ENCODE measurements around the gene CTIF. TPM values are rescaled to one million over a fixed set of nuclear protein-coding genes. Genes with fewer than 3 reads are reported as not detected.

Gene CTIF
- total RNA-seq, 4 donors from 2014 or later: 14.1 to 78.2 (median 18.4) TPM

DNA sequence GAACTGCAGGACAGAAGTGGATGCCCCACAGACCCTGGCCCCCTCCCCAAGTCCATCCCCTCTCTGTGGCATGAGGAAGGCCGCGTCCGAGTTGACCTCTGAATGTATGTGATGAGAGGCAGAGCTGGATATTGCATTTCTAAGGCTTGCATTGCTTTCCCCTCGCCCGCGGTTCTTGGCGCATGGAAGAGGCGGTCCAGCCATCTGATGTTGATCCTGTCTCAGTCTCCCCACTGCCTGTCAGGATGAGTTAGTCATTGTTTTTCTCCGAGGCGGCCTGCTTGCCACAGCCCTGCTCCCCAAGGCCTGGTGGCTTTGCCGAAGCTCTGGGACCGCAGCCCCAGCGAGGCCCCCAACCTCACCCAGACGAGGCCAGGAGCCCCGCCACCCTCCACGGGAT lies 323.3 kb downstream of the CTIF start:
- no peak overlapping the region for H3K27ac ChIP-seq
- no peak overlapping the region for H3K4me3 ChIP-seq
- WGBS, 2 donors (ENCODE audit: low coverage in 1 of 2): 86 to 91% methylated on average over 2 to 16 of the region's 16 CpGs
- H3K27me3 ChIP-seq: no peaks in the 10 kb centered on the region
- intact Hi-C loops (cut with DNase I; ENCODE audit: low total_unique reads): no loop called here
- H3K4me1 ChIP-seq: no peaks in the 10 kb centered on the region
- TF ChIP-seq, protein P1, sequence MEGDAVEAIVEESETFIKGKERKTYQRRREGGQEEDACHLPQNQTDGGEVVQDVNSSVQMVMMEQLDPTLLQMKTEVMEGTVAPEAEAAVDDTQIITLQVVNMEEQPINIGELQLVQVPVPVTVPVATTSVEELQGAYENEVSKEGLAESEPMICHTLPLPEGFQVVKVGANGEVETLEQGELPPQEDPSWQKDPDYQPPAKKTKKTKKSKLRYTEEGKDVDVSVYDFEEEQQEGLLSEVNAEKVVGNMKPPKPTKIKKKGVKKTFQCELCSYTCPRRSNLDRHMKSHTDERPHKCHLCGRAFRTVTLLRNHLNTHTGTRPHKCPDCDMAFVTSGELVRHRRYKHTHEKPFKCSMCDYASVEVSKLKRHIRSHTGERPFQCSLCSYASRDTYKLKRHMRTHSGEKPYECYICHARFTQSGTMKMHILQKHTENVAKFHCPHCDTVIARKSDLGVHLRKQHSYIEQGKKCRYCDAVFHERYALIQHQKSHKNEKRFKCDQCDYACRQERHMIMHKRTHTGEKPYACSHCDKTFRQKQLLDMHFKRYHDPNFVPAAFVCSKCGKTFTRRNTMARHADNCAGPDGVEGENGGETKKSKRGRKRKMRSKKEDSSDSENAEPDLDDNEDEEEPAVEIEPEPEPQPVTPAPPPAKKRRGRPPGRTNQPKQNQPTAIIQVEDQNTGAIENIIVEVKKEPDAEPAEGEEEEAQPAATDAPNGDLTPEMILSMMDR (IDR thresholded peaks at IDR 0.05): no peak
- TF ChIP-seq EP300 (IDR thresholded peaks at IDR 0.05; ENCODE audit: low read depth): no peak
- no peak for TF ChIP-seq POLR2A (IDR thresholded peaks at IDR 0.05)
- no peak for TF ChIP-seq POLR2AphosphoS5 (IDR thresholded peaks at IDR 0.05)
- no peaks in the 10 kb centered on the region for H3K36me3 ChIP-seq
- no peaks in the 10 kb centered on the region for H3K9me3 ChIP-seq
- in situ Hi-C loops (cut with MboI; ENCODE audit: low pct_ligation_motif_present in 1 of 4, low pct_unique_long_range_greater_than_20kb in 1 of 4, low sequenced_read_pairs in 3 of 4): no loop called here
- no peak for DNase-seq

DNA sequence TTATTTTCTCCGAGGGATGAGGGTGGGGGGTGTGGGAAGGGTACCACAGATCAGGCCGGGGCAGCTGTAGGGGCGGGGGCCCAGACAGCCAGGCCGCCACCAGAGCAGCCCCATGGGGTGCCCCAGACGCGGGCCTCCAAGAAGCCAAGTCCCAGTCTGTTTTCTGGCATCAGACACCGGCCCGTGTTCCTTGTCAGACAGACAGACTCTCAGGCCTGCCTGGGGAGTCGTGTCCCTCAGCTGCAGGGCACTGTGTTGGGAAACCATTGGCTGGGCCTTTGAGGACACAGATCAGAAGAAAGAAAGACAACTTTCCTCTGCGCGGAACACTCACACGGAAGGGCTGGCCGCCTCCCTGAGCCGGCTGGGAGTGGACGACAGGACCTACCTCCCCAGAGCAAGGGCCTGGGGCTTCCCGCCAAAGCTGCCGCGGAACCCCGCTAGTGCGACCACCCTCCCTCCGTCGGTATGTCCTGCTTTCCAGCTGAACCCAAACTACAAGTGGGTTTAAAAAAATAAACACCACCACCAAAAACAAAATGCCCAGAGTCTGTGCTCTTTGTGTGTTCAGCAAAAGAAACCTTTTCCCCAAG lies 323.9 kb downstream of the CTIF start:
- Histone ChIP-seq H3K27me3 (no peaks in the 10 kb centered on the region), H3K4me3 (no peak overlapping the region), H3K4me1 (no peaks in the 10 kb centered on the region), H3K27ac (no peak overlapping the region), H3K36me3 (no peaks in the 10 kb centered on the region), H3K9me3 (no peaks in the 10 kb centered on the region)
- 76 to 93% methylated on average over 5 to 22 of the region's 22 CpGs for WGBS, 2 donors (ENCODE audit: low coverage in 1 of 2)
- in situ Hi-C loops (cut with MboI; ENCODE audit: low pct_ligation_motif_present in 1 of 4, low pct_unique_long_range_greater_than_20kb in 1 of 4, low sequenced_read_pairs in 3 of 4) (no loop called here), intact Hi-C loops (cut with DNase I; ENCODE audit: low total_unique reads) (no loop called here)
- no peak for DNase-seq
- no peak for TF ChIP-seq POLR2A (IDR thresholded peaks at IDR 0.05)
- TF ChIP-seq, protein P1 (IDR thresholded peaks at IDR 0.05): no peak
- TF ChIP-seq POLR2AphosphoS5 (IDR thresholded peaks at IDR 0.05): no peak
- no peak for TF ChIP-seq EP300 (IDR thresholded peaks at IDR 0.05; ENCODE audit: low read depth)

DNA sequence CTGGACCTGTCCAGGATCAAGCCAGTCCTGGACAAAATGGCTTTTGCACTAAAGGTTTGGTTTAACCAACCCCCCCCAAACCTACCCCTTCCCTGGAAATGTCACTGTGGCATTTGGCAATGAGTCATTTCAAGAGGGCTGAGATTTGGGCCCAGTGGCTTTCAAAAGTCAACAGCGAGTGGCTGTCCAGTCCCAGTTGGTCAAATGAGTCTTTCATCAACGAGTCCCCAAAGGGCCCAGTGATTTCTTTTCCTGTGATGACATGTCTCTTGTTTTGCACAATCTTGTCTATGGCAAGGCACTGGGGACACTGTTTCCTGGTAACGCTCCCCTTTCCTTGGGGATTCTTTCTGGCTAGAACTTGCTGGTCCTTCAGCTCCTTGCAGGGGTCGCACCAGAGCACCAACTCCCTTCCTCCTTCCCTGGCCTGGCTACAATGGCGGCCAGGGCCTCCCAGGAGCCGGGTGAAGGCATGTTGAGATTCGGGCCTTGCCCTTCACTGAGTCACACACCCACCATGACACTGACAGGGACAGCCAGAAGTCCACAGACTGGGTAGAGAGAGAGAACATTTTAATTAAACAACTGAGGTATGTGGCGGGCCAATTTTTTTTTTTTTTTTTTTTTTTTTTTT lies 324.7 kb downstream of the CTIF start:
- Histone ChIP-seq H3K36me3 (no peaks in the 10 kb centered on the region), H3K9me3 (no peaks in the 10 kb centered on the region), H3K27ac (no peak overlapping the region), H3K4me1 (no peaks in the 10 kb centered on the region), H3K27me3 (no peaks in the 10 kb centered on the region), H3K4me3 (no peak overlapping the region)
- no peak for DNase-seq
- in situ Hi-C loops (cut with MboI; ENCODE audit: low pct_ligation_motif_present in 1 of 4, low pct_unique_long_range_greater_than_20kb in 1 of 4, low sequenced_read_pairs in 3 of 4) (no loop called here), intact Hi-C loops (cut with DNase I; ENCODE audit: low total_unique reads) (no loop called here)
- 95 to 100% methylated on average over 1 to 8 of the region's 8 CpGs for WGBS, 2 donors (ENCODE audit: low coverage in 1 of 2)
- TF ChIP-seq POLR2AphosphoS5 (IDR thresholded peaks at IDR 0.05) (no peak), EP300 (IDR thresholded peaks at IDR 0.05; ENCODE audit: low read depth) (no peak), POLR2A (IDR thresholded peaks at IDR 0.05) (no peak)
- TF ChIP-seq, protein P1 (IDR thresholded peaks at IDR 0.05): no peak

DNA sequence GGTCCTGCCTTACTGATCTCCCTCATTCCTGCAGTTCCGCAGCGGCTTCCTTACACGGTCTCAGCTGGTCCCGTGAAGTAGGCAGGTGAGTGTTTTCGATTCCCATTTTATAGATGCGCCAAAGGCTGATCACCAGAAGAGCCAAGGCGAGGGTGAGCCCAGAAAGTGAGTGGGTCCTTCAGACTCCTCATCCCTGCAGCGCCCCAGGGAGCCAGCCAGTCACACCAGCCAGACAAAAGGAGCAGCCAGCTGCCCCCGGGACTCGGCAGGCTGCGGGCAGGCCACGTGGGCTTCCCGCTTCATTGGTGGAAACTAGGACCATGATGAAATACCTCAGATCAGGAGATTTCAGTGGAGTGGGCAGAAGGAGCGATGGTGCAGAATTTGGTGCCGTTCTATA lies 326.0 kb downstream of the CTIF start:
- Histone ChIP-seq H3K27ac (no peak overlapping the region), H3K4me1 (no peaks in the 10 kb centered on the region), H3K36me3 (no peaks in the 10 kb centered on the region), H3K9me3 (no peaks in the 10 kb centered on the region), H3K4me3 (no peak overlapping the region), H3K27me3 (no peaks in the 10 kb centered on the region)
- in situ Hi-C loops (cut with MboI; ENCODE audit: low pct_ligation_motif_present in 1 of 4, low pct_unique_long_range_greater_than_20kb in 1 of 4, low sequenced_read_pairs in 3 of 4) (no loop called here), intact Hi-C loops (cut with DNase I; ENCODE audit: low total_unique reads) (no loop called here)
- TF ChIP-seq POLR2AphosphoS5 (IDR thresholded peaks at IDR 0.05): no peak
- TF ChIP-seq, protein P1 (IDR thresholded peaks at IDR 0.05): no peak
- no peak for TF ChIP-seq EP300 (IDR thresholded peaks at IDR 0.05; ENCODE audit: low read depth)
- TF ChIP-seq POLR2A (IDR thresholded peaks at IDR 0.05): no peak
- no peak for DNase-seq
- 90 to 99% methylated on average over 6 to 15 of the region's 15 CpGs for WGBS, 2 donors (ENCODE audit: low coverage in 1 of 2)

All from transverse colon (tissue), 4 donors.